ENCODE results near the gene MKKS. TPM values are rescaled to one million over a fixed set of nuclear protein-coding genes. Genes with fewer than 3 reads are reported as not detected.

Gene MKKS
- total RNA-seq, 1 donor from 2014 or later: 5.3 TPM

- DNase-seq (ENCODE audit: low read depth): peak; percentile 18
- H3K36me3 ChIP-seq (ENCODE audit: control insufficient read depth, insufficient read depth, low read length): no peaks in the 10 kb centered on the region
- no peaks in the 10 kb centered on the region for H3K27me3 ChIP-seq (ENCODE audit: control insufficient read depth, insufficient read depth, low read length)
- FAIRE-seq: no peak
- H3K4me3 ChIP-seq (ENCODE audit: low read depth, low read length): no peak overlapping the region
- TF ChIP-seq, protein P1, sequence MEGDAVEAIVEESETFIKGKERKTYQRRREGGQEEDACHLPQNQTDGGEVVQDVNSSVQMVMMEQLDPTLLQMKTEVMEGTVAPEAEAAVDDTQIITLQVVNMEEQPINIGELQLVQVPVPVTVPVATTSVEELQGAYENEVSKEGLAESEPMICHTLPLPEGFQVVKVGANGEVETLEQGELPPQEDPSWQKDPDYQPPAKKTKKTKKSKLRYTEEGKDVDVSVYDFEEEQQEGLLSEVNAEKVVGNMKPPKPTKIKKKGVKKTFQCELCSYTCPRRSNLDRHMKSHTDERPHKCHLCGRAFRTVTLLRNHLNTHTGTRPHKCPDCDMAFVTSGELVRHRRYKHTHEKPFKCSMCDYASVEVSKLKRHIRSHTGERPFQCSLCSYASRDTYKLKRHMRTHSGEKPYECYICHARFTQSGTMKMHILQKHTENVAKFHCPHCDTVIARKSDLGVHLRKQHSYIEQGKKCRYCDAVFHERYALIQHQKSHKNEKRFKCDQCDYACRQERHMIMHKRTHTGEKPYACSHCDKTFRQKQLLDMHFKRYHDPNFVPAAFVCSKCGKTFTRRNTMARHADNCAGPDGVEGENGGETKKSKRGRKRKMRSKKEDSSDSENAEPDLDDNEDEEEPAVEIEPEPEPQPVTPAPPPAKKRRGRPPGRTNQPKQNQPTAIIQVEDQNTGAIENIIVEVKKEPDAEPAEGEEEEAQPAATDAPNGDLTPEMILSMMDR (IDR thresholded peaks at IDR 0.05; ENCODE audit: insufficient read depth, low read length, severe bottlenecking): no peak
These were observed 42.3 kb upstream of the MKKS start for GRCh38 chr20:10476319-10476724.

- FAIRE-seq (no peak), DNase-seq (ENCODE audit: low read depth) (no peak)
- Histone ChIP-seq H3K4me3 (ENCODE audit: low read depth, low read length) (no peak overlapping the region), H3K36me3 (ENCODE audit: control insufficient read depth, insufficient read depth, low read length) (no peaks in the 10 kb centered on the region), H3K27me3 (ENCODE audit: control insufficient read depth, insufficient read depth, low read length) (no peaks in the 10 kb centered on the region)
- TF ChIP-seq, protein P1 (IDR thresholded peaks at IDR 0.05; ENCODE audit: insufficient read depth, low read length, severe bottlenecking): no peak
These were observed 41.2 kb upstream of the MKKS start for GRCh38 chr20:10475225-10475624.

DNA sequence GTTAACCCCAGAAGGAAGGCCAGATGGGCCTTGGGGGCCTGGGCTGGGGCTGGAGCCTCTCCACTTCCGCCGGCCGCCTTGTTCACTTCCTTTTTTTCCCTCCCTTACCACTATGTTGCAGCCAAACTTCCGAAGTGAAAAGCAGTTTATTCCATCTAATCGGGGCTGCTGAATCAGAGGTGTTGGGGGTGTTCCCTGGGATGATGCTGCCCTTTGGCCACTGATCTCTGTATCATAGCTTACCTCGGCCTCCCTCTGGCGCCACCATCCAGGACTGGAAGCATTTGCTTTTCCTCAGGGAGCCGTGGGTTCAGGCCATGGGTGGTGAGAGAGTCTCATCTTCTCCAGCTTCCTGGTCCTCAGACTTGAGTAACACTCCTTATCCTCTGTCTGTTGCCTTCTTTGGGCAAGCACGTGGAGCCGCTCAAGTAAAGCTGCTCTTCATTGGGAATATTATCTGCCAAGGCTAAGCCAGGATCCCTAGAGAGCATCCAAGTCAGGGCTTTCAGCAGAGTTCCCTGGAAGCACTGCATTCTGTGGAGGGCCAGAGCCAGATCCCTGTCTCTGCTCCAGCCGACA, 40.7 kb upstream of the MKKS start:
- Histone ChIP-seq H3K36me3 (ENCODE audit: control insufficient read depth, insufficient read depth, low read length) (no peaks in the 10 kb centered on the region), H3K4me3 (ENCODE audit: low read depth, low read length) (no peak overlapping the region), H3K27me3 (ENCODE audit: control insufficient read depth, insufficient read depth, low read length) (no peaks in the 10 kb centered on the region)
- FAIRE-seq (no peak), DNase-seq (ENCODE audit: low read depth) (no peak)
- TF ChIP-seq, protein P1 (IDR thresholded peaks at IDR 0.05; ENCODE audit: insufficient read depth, low read length, severe bottlenecking): no peak

- no peak for FAIRE-seq
- H3K4me3 ChIP-seq (ENCODE audit: low read depth, low read length): no peak overlapping the region
- no peak for DNase-seq (ENCODE audit: low read depth)
- TF ChIP-seq, protein P1 (IDR thresholded peaks at IDR 0.05; ENCODE audit: insufficient read depth, low read length, severe bottlenecking): no peak
- H3K36me3 ChIP-seq (ENCODE audit: control insufficient read depth, insufficient read depth, low read length): no peaks in the 10 kb centered on the region
- no peaks in the 10 kb centered on the region for H3K27me3 ChIP-seq (ENCODE audit: control insufficient read depth, insufficient read depth, low read length)
These were observed 38.8 kb upstream of the MKKS start for GRCh38 chr20:10472871-10473270.

- TF ChIP-seq, protein P1 (IDR thresholded peaks at IDR 0.05; ENCODE audit: insufficient read depth, low read length, severe bottlenecking): no peak
- FAIRE-seq (no peak), DNase-seq (ENCODE audit: low read depth) (no peak)
- Histone ChIP-seq H3K4me3 (ENCODE audit: low read depth, low read length) (no peak overlapping the region), H3K36me3 (ENCODE audit: control insufficient read depth, insufficient read depth, low read length) (no peaks in the 10 kb centered on the region), H3K27me3 (ENCODE audit: control insufficient read depth, insufficient read depth, low read length) (no peaks in the 10 kb centered on the region)
These were observed 36.3 kb upstream of the MKKS start for GRCh38 chr20:10470276-10470675.

DNA sequence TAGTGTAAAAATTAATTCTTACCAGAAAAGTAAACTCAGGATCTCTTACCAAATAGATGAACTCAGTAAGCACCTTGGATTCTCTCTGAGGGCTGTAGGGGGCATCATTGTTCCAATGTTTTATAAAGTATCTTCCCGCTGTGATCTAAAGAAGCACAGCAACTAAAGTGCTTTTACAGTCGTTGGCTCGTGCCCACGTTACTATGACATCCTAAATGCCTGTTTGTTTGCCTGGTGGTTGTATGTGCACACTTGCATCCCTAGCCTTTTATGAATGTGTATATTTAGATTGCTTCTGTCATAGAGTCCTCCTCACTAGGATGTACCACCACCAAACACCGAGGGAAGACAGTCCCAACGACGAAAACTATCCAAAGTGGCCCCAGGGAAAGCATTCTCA, 35.6 kb upstream of the MKKS start:
- Histone ChIP-seq H3K36me3 (ENCODE audit: control insufficient read depth, insufficient read depth, low read length) (no peaks in the 10 kb centered on the region), H3K27me3 (ENCODE audit: control insufficient read depth, insufficient read depth, low read length) (no peaks in the 10 kb centered on the region), H3K4me3 (ENCODE audit: low read depth, low read length) (no peak overlapping the region)
- DNase-seq (ENCODE audit: low read depth): peak; percentile 77
- no peak for FAIRE-seq
- TF ChIP-seq, protein P1 (IDR thresholded peaks at IDR 0.05; ENCODE audit: insufficient read depth, low read length, severe bottlenecking): peak; percentile 48
